Measurements from ENCODE around the gene CECR2. TPM values are rescaled to one million over a fixed set of nuclear protein-coding genes. Genes with fewer than 3 reads are reported as not detected.

The CECR2 gene
- total RNA-seq, 1 donor from 2014 or later: 40.5 TPM

- TF ChIP-seq CTCF (IDR thresholded peaks at IDR 0.05; ENCODE audit: unreplicated experiment): no peak
- H3K27ac Mint-ChIP-seq: no peak overlapping the region
These were observed 91.6 kb downstream of the CECR2 start for GRCh38 chr22:17460895-17461294.

GRCh38 chr22:17470880-17471500 lies 101.7 kb downstream of the CECR2 start:
- H3K4me3 Mint-ChIP-seq (ENCODE audit: low read depth): no peak overlapping the region
- H3K27ac Mint-ChIP-seq: no peak overlapping the region
- H3K36me3 Mint-ChIP-seq (ENCODE audit: insufficient read depth): no peaks in the 10 kb centered on the region
- H3K4me1 Mint-ChIP-seq (ENCODE audit: low read depth): peaks cover 18% of the 10 kb centered on the region
- TF ChIP-seq CTCF (IDR thresholded peaks at IDR 0.05; ENCODE audit: unreplicated experiment): no peak
- DNase-seq (ENCODE audit: low spot score, unreplicated experiment): no peak
- H3K9me3 Mint-ChIP-seq (ENCODE audit: low read depth): no peaks in the 10 kb centered on the region
- H3K27me3 Mint-ChIP-seq: no peaks in the 10 kb centered on the region

More at GRCh38 chr22:17460895-17461294, 91.6 kb downstream of the CECR2 start:
- no peak for DNase-seq (ENCODE audit: low spot score, unreplicated experiment)
- no peaks in the 10 kb centered on the region for H3K36me3 Mint-ChIP-seq (ENCODE audit: insufficient read depth)
- H3K4me3 Mint-ChIP-seq (ENCODE audit: low read depth): no peak overlapping the region
- no peaks in the 10 kb centered on the region for H3K9me3 Mint-ChIP-seq (ENCODE audit: low read depth)
- peaks cover 12% of the 10 kb centered on the region for H3K4me1 Mint-ChIP-seq (ENCODE audit: low read depth)
- no peaks in the 10 kb centered on the region for H3K27me3 Mint-ChIP-seq

GRCh38 chr22:17471886-17472535 lies 102.8 kb downstream of the CECR2 start:
- H3K36me3 Mint-ChIP-seq (ENCODE audit: insufficient read depth): no peaks in the 10 kb centered on the region
- peaks cover 19% of the 10 kb centered on the region for H3K4me1 Mint-ChIP-seq (ENCODE audit: low read depth)
- H3K4me3 Mint-ChIP-seq (ENCODE audit: low read depth): no peak overlapping the region
- no peaks in the 10 kb centered on the region for H3K27me3 Mint-ChIP-seq
- H3K9me3 Mint-ChIP-seq (ENCODE audit: low read depth): no peaks in the 10 kb centered on the region
- no peak overlapping the region for H3K27ac Mint-ChIP-seq
- no peak for DNase-seq (ENCODE audit: low spot score, unreplicated experiment)
- TF ChIP-seq CTCF (IDR thresholded peaks at IDR 0.05; ENCODE audit: unreplicated experiment): no peak

GRCh38 chr22:17472932-17473331 lies 103.7 kb downstream of the CECR2 start:
- no peak for TF ChIP-seq CTCF (IDR thresholded peaks at IDR 0.05; ENCODE audit: unreplicated experiment)

GRCh38 chr22:17475318-17476230 lies 106.3 kb downstream of the CECR2 start:
- Mint-ChIP-seq H3K4me1 (ENCODE audit: low read depth) (peaks cover 39% of the 10 kb centered on the region), H3K27ac (no peak overlapping the region), H3K36me3 (ENCODE audit: insufficient read depth) (peaks cover 4% of the 10 kb centered on the region), H3K9me3 (ENCODE audit: low read depth) (no peaks in the 10 kb centered on the region), H3K4me3 (ENCODE audit: low read depth) (no peak overlapping the region), H3K27me3 (no peaks in the 10 kb centered on the region)
- DNase-seq (ENCODE audit: low spot score, unreplicated experiment): no peak
- TF ChIP-seq CTCF (IDR thresholded peaks at IDR 0.05; ENCODE audit: unreplicated experiment): no peak

More at GRCh38 chr22:17472932-17473331, 103.7 kb downstream of the CECR2 start:
- Mint-ChIP-seq H3K4me1 (ENCODE audit: low read depth) (peaks cover 28% of the 10 kb centered on the region), H3K36me3 (ENCODE audit: insufficient read depth) (peaks cover 2% of the 10 kb centered on the region), H3K4me3 (ENCODE audit: low read depth) (no peak overlapping the region), H3K9me3 (ENCODE audit: low read depth) (no peaks in the 10 kb centered on the region), H3K27ac (no peak overlapping the region), H3K27me3 (no peaks in the 10 kb centered on the region)
- DNase-seq (ENCODE audit: low spot score, unreplicated experiment): no peak

Data from progenitor cell of endocrine pancreas (in vitro differentiated cells).